Calu3 (cell line): ENCODE results near the gene RABAC1. TPM values are rescaled to one million over a fixed set of nuclear protein-coding genes. Genes with fewer than 3 reads are reported as not detected.
"Not testable (repeated sequence)": the region's sequence is repeated elsewhere in the genome, so short reads cannot be mapped to it uniquely, and the experiment has no call there.

Experiments used
- BruUV-seq: library from RNA; stranded (reverse); fragments of 400-500 nt; replicated peaks from 2 replicates; lab custom pipeline; 2021; lab: Mats Ljungman, UMichigan
- CTCF ChIA-PET: fragments of 300-600 bp; sonication (Branson Sonifier 250); formaldehyde crosslinking; loops from one replicate; lab custom pipeline; 2022; ENCODE audit warnings: antibody characterized with exemption; lab: Charles Lee
- DNase-seq: peaks from one replicate; pipeline ENCODE4 v3.0.0; 2022
- H3K27ac Mint-ChIP-seq: one replicate; pipeline ENCODE4 v1.8.0; 2022; ENCODE audit warnings: mixed read lengths; ENCODE audit not compliant: unreplicated experiment
- H3K27me3 Mint-ChIP-seq: one replicate; pipeline ENCODE4 v1.8.0; 2022; ENCODE audit warnings: mixed read lengths; ENCODE audit not compliant: unreplicated experiment
- H3K36me3 Mint-ChIP-seq: one replicate; pipeline ENCODE4 v1.8.0; 2022; ENCODE audit warnings: mild to moderate bottlenecking, moderate library complexity, mixed read lengths; ENCODE audit not compliant: insufficient read depth, unreplicated experiment
- H3K4me1 Mint-ChIP-seq: one replicate; pipeline ENCODE4 v1.8.0; 2022; ENCODE audit warnings: mild to moderate bottlenecking, low read depth, mixed read lengths; ENCODE audit not compliant: unreplicated experiment
- H3K4me3 Mint-ChIP-seq: one replicate; pipeline ENCODE4 v1.8.0; 2022; ENCODE audit warnings: mild to moderate bottlenecking, low read depth, moderate library complexity, mixed read lengths; ENCODE audit not compliant: unreplicated experiment
- H3K9me3 Mint-ChIP-seq: one replicate; pipeline ENCODE4 v1.8.0; 2022; ENCODE audit warnings: low read depth, mixed read lengths; ENCODE audit not compliant: unreplicated experiment
- CTCF ChIP-seq: fragments of 200-600 bp; IDR thresholded peaks from one replicate; pipeline ENCODE4 v1.8.0; 2022; ENCODE audit warnings: antibody characterized with exemption; ENCODE audit not compliant: unreplicated experiment
- intact Hi-C: fragments of 100-400 bp; cut with micrococcal nuclease; formaldehyde crosslinking; loops from one replicate; pipeline ENCODE4 v1.10.0; 2022; ENCODE audit not compliant: unreplicated experiment
- total RNA-seq: library from RNA; stranded (reverse); gene quantifications from 2 replicates; pipeline ENCODE4 v1.2.3, GENCODE V29; 2022

The RABAC1 gene
- total RNA-seq, 1 experiment from 2014 or later, result 116 TPM

- no peaks in the 10 kb centered on the region for H3K9me3 Mint-ChIP-seq
- no peaks in the 10 kb centered on the region for H3K4me1 Mint-ChIP-seq
- no peak overlapping the region for H3K4me3 Mint-ChIP-seq
- no peak for DNase-seq
- H3K27me3 Mint-ChIP-seq, result peaks cover 36% of the 10 kb centered on the region
- TF ChIP-seq CTCF, result no peak
- intact Hi-C loops, result no loop called here
- CTCF ChIA-PET, result interaction anchor here (0.6 kb wide), 2 partner anchors 10 to 17 kb away, joined by 3 to 5 read pairs; no protein-coding TSS in a partner anchor
- no peak overlapping the region for H3K27ac Mint-ChIP-seq
- no TSS peak for BruUV-seq
- H3K36me3 Mint-ChIP-seq, result peaks cover 10% of the 10 kb centered on the region
These were observed 14.8 kb downstream of the RABAC1 start for GRCh38 chr19:41944336-41944735.

- intact Hi-C loops, result no loop called here
- no TSS peak for BruUV-seq
- Mint-ChIP-seq H3K27me3 (peaks cover 36% of the 10 kb centered on the region), H3K4me1 (peaks cover 3% of the 10 kb centered on the region), H3K36me3 (peaks cover 15% of the 10 kb centered on the region), H3K9me3 (no peaks in the 10 kb centered on the region), H3K27ac (no peak overlapping the region), H3K4me3 (peak overlapping the region; percentile 66)
- CTCF ChIA-PET, result no interaction called here
- no peak for DNase-seq
- no peak for TF ChIP-seq CTCF
These were observed 17.5 kb downstream of the RABAC1 start for GRCh38 chr19:41941410-41942202.

GRCh38 chr19:41940731-41941409, 18.3 kb downstream of the RABAC1 start:
- peaks cover 8% of the 10 kb centered on the region for H3K4me1 Mint-ChIP-seq
- intact Hi-C loops, result no loop called here
- no peaks in the 10 kb centered on the region for H3K9me3 Mint-ChIP-seq
- CTCF ChIA-PET, result no interaction called here
- DNase-seq, result no peak
- H3K27me3 Mint-ChIP-seq, result peaks cover 36% of the 10 kb centered on the region
- BruUV-seq, result no TSS peak
- TF ChIP-seq CTCF, result no peak
- no peak overlapping the region for H3K27ac Mint-ChIP-seq
- H3K4me3 Mint-ChIP-seq, result peak overlapping the region; percentile 66
- peaks cover 15% of the 10 kb centered on the region for H3K36me3 Mint-ChIP-seq

- Mint-ChIP-seq H3K9me3 (no peaks in the 10 kb centered on the region), H3K4me3 (peak overlapping the region; percentile 66), H3K27ac (no peak overlapping the region), H3K36me3 (peaks cover 15% of the 10 kb centered on the region), H3K27me3 (peaks cover 36% of the 10 kb centered on the region), H3K4me1 (peaks cover 14% of the 10 kb centered on the region)
- DNase-seq, result no peak
- TF ChIP-seq CTCF, result no peak
- BruUV-seq, result no TSS peak
- CTCF ChIA-PET, result no interaction called here
- intact Hi-C loops, result no loop called here
These were observed 19.0 kb downstream of the RABAC1 start for GRCh38 chr19:41939861-41940730.

GRCh38 chr19:41939209-41939608, 19.9 kb downstream of the RABAC1 start:
- DNase-seq, H3K4me3 Mint-ChIP-seq, H3K9me3 Mint-ChIP-seq, H3K27ac Mint-ChIP-seq, intact Hi-C loops, CTCF ChIA-PET, BruUV-seq: not testable (repeated sequence)
- peaks cover 20% of the 10 kb centered on the region for H3K4me1 Mint-ChIP-seq
- peaks cover 36% of the 10 kb centered on the region for H3K27me3 Mint-ChIP-seq
- H3K36me3 Mint-ChIP-seq, result peaks cover 15% of the 10 kb centered on the region
